Caco-2 (cell line): Measurements from ENCODE around the gene ZNF776. TPM values are rescaled to one million over a fixed set of nuclear protein-coding genes. Genes with fewer than 3 reads are reported as not detected.

ENCODE experiments used
- BruUV-seq: library from RNA; stranded (reverse); fragments of 400-500 nt; replicated peaks from 2 replicates; lab custom pipeline; 2021; lab: Mats Ljungman, UMichigan
- CTCF ChIA-PET: fragments of 300-600 bp; sonication (Branson Sonifier 250); formaldehyde crosslinking; loops from one replicate; lab custom pipeline; 2022; ENCODE audit warnings: antibody characterized with exemption; lab: Charles Lee
- POLR2A ChIA-PET: fragments of 300-600 bp; sonication (Branson Sonifier 250); formaldehyde crosslinking; loops from one replicate; lab custom pipeline; 2022; ENCODE audit warnings: antibody characterized with exemption; lab: Charles Lee
- DNase-seq, 2 experiments: peaks; one replicate each; pipeline versions ENCODE4 v3.0.0 to v3.0.0-alpha.2; 2020 to 2022
- H3K27me3 ChIP-seq: replicated peaks from 2 replicates; pipeline ENCODE4 v1.6.0; 2011; ENCODE audit warnings: low read length; ENCODE audit not compliant: control insufficient read depth, insufficient read depth
- H3K36me3 ChIP-seq: 2 replicates; pipeline ENCODE4 v1.5.1; 2011; ENCODE audit warnings: low read length; ENCODE audit not compliant: control insufficient read depth, insufficient read depth
- H3K4me1 ChIP-seq: fragments of 250-450 bp; sonication (Bioruptor Pico); 2 replicates; pipeline ENCODE4 v1.5.1; 2020; ENCODE audit warnings: mild to moderate bottlenecking
- H3K4me3 ChIP-seq: 2 replicates; pipeline ENCODE4 v1.5.1; 2011; ENCODE audit warnings: low read depth, mild to moderate bottlenecking, control low read depth, low read length
- H3K9me3 ChIP-seq: fragments of 250-450 bp; sonication (Bioruptor Pico); 2 replicates; pipeline ENCODE4 v1.5.1; 2020; ENCODE audit warnings: mild to moderate bottlenecking, moderate library complexity
- H3K27ac Mint-ChIP-seq: one replicate; pipeline ENCODE4 v1.8.0; 2022; ENCODE audit warnings: mixed read lengths; ENCODE audit not compliant: unreplicated experiment
- H3K27me3 Mint-ChIP-seq: one replicate; pipeline ENCODE4 v1.8.0; 2022; ENCODE audit warnings: mixed read lengths; ENCODE audit not compliant: insufficient read depth, unreplicated experiment
- H3K36me3 Mint-ChIP-seq: one replicate; pipeline ENCODE4 v1.8.0; 2022; ENCODE audit warnings: mild to moderate bottlenecking, mixed read lengths; ENCODE audit not compliant: insufficient read depth, unreplicated experiment
- H3K4me1 Mint-ChIP-seq: one replicate; pipeline ENCODE4 v1.8.0; 2022; ENCODE audit warnings: low read depth, mixed read lengths; ENCODE audit not compliant: unreplicated experiment
- H3K4me3 Mint-ChIP-seq: one replicate; pipeline ENCODE4 v1.8.0; 2022; ENCODE audit warnings: mild to moderate bottlenecking, moderate library complexity, mixed read lengths; ENCODE audit not compliant: unreplicated experiment
- H3K9me3 Mint-ChIP-seq: one replicate; pipeline ENCODE4 v1.8.0; 2022; ENCODE audit warnings: mixed read lengths; ENCODE audit not compliant: unreplicated experiment
- CTCF ChIP-seq, 2 experiments: fragments of 200-600 bp in 1 of 2; IDR thresholded peaks; 1 replicate in 1 of 2; 2 replicates in 1 of 2; pipeline versions ENCODE4 v1.5.1 to v1.8.0; 2011 to 2022; ENCODE audit warnings: antibody characterized with exemption in 1 of 2, control low read depth in 1 of 2, inconsistent platforms in 1 of 2, low read depth in 1 of 2, low read length in 1 of 2, mild to moderate bottlenecking in 1 of 2, moderate library complexity in 1 of 2; ENCODE audit not compliant: insufficient read depth in 1 of 2, severe bottlenecking in 1 of 2, unreplicated experiment in 1 of 2
- intact Hi-C: fragments of 100-400 bp; cut with micrococcal nuclease; formaldehyde crosslinking; loops from one replicate; pipeline ENCODE4 v1.10.0; 2022; ENCODE audit not compliant: unreplicated experiment
- total RNA-seq: library from RNA; stranded (reverse); gene quantifications from 2 replicates; pipeline ENCODE4 v1.2.3, GENCODE V29; 2022

The ZNF776 gene
- total RNA-seq, 1 experiment from 2014 or later = 16.0 TPM

GRCh38 chr19:57748029-57748428 lies 1.4 kb downstream of the ZNF776 start:
- no peak for DNase-seq
- no peaks in the 10 kb centered on the region for H3K27me3 Mint-ChIP-seq
- H3K4me3 Mint-ChIP-seq = peak overlapping the region; percentile 100
- peaks cover 7% of the 10 kb centered on the region for H3K9me3 Mint-ChIP-seq
- H3K27ac Mint-ChIP-seq = no peak overlapping the region
- peaks cover 12% of the 10 kb centered on the region for H3K4me1 Mint-ChIP-seq
- Histone ChIP-seq H3K9me3 (peaks cover 6% of the 10 kb centered on the region), H3K36me3 (peaks cover 10% of the 10 kb centered on the region), H3K27me3 (no peaks in the 10 kb centered on the region), H3K4me1 (peaks cover 4% of the 10 kb centered on the region; the same call in 1 of the 2 replicates), H3K4me3 (peak overlapping the region; percentile 100)
- intact Hi-C loops = loop anchor here (5.0 kb wide), 2 partner anchors 64 to 94 kb away; partner anchors contain the start of gene ZNF552
- CTCF ChIA-PET = no interaction called here
- POLR2A ChIA-PET = no interaction called here
- TF ChIP-seq CTCF (IDR thresholded peaks at IDR 0.05; ENCODE audit: insufficient read depth in 1 of 2, low read depth in 1 of 2, low read length in 1 of 2, severe bottlenecking in 1 of 2, unreplicated experiment in 1 of 2) = no peak
- peaks cover 64% of the 10 kb centered on the region for H3K36me3 Mint-ChIP-seq
- no TSS peak for BruUV-seq

- Mint-ChIP-seq H3K27me3 (no peaks in the 10 kb centered on the region), H3K4me1 (no peaks in the 10 kb centered on the region), H3K4me3 (no peak overlapping the region), H3K36me3 (peaks cover 90% of the 10 kb centered on the region), H3K9me3 (no peaks in the 10 kb centered on the region), H3K27ac (no peak overlapping the region)
- H3K9me3 ChIP-seq = peaks cover 14% of the 10 kb centered on the region
- BruUV-seq = TSS peak; percentile 1
- H3K27me3 ChIP-seq = no peaks in the 10 kb centered on the region
- POLR2A ChIA-PET = no interaction called here
- CTCF ChIA-PET = no interaction called here
- no peak for TF ChIP-seq CTCF (IDR thresholded peaks at IDR 0.05; ENCODE audit: insufficient read depth in 1 of 2, low read depth in 1 of 2, low read length in 1 of 2, severe bottlenecking in 1 of 2, unreplicated experiment in 1 of 2)
- intact Hi-C loops = no loop called here
- no peak for DNase-seq
- no peak overlapping the region for H3K4me3 ChIP-seq
- peaks cover 17% of the 10 kb centered on the region for H3K36me3 ChIP-seq
- no peaks in the 10 kb centered on the region for H3K4me1 ChIP-seq
Measured at GRCh38 chr19:57754091-57754673, 7.6 kb downstream of the ZNF776 start.

GRCh38 chr19:57755031-57755430 lies 8.4 kb downstream of the ZNF776 start:
- H3K4me3 ChIP-seq = no peak overlapping the region
- H3K9me3 Mint-ChIP-seq = no peaks in the 10 kb centered on the region
- H3K9me3 ChIP-seq = peaks cover 14% of the 10 kb centered on the region
- H3K36me3 Mint-ChIP-seq = peaks cover 81% of the 10 kb centered on the region
- no peak overlapping the region for H3K4me3 Mint-ChIP-seq
- TF ChIP-seq CTCF (IDR thresholded peaks at IDR 0.05; ENCODE audit: insufficient read depth in 1 of 2, low read depth in 1 of 2, low read length in 1 of 2, severe bottlenecking in 1 of 2, unreplicated experiment in 1 of 2) = no peak
- POLR2A ChIA-PET = no interaction called here
- no peaks in the 10 kb centered on the region for H3K4me1 Mint-ChIP-seq
- no peaks in the 10 kb centered on the region for H3K27me3 Mint-ChIP-seq
- peaks cover 17% of the 10 kb centered on the region for H3K36me3 ChIP-seq
- H3K27ac Mint-ChIP-seq = no peak overlapping the region
- intact Hi-C loops = no loop called here
- DNase-seq = no peak
- no TSS peak for BruUV-seq
- CTCF ChIA-PET = no interaction called here
- no peaks in the 10 kb centered on the region for H3K4me1 ChIP-seq
- no peaks in the 10 kb centered on the region for H3K27me3 ChIP-seq
